IMR-90 (cell line): ENCODE measurements around the gene FAM221A. TPM values are rescaled to one million over a fixed set of nuclear protein-coding genes. Genes with fewer than 3 reads are reported as not detected.

Source experiments
- ATAC-seq: fragments of 200-7000 bp; cut with Tn5 transposase; 2 replicates; pipeline ENCODE4 v1.9.1; 2020; ENCODE audit warnings: low read depth, mild to moderate bottlenecking, moderate library complexity
- BruUV-seq: library from RNA; stranded (reverse); fragments of 400-500 nt; replicated peaks from 2 replicates; lab custom pipeline; 2021; lab: Mats Ljungman, UMichigan
- CTCF ChIA-PET: fragments of 300-600 bp; formaldehyde crosslinking; extraction: SDS; loops from one replicate; lab custom pipeline; 2021; ENCODE audit warnings: antibody characterized with exemption; lab: Yijun Ruan, JAX
- POLR2A ChIA-PET: fragments of 300-600 bp; sonication (Branson Sonifier 250); formaldehyde crosslinking; loops from one replicate; lab custom pipeline; 2022; ENCODE audit warnings: antibody characterized with exemption; ENCODE audit not compliant: unreplicated experiment; lab: Charles Lee
- DNase-seq: peaks from one replicate; pipeline ENCODE4 v3.0.0; 2013
- H2AFZ ChIP-seq: replicated peaks from 2 replicates; pipeline ENCODE3; 2013; ENCODE audit warnings: low read length, mild to moderate bottlenecking; ENCODE audit not compliant: poor library complexity
- H2AK5ac ChIP-seq: 2 replicates; pipeline ENCODE4 v1.6.1; 2013; ENCODE audit warnings: low read depth, low read length, inconsistent platforms
- H2AK9ac ChIP-seq: replicated peaks from 2 replicates; pipeline ENCODE3; 2013; ENCODE audit warnings: mild to moderate bottlenecking, low read depth, low read length, moderate library complexity; ENCODE audit not compliant: poor library complexity
- H2BK120ac ChIP-seq: 2 replicates; pipeline ENCODE4 v1.6.1; 2013; ENCODE audit warnings: low read depth, low read length, inconsistent platforms
- H2BK15ac ChIP-seq: 3 replicates; pipeline ENCODE4 v1.6.1; 2013; ENCODE audit warnings: low read depth, low read length, inconsistent platforms
- H2BK20ac ChIP-seq: 2 replicates; pipeline ENCODE4 v1.6.1; 2013; ENCODE audit warnings: low read depth, mild to moderate bottlenecking, inconsistent platforms, low read length, moderate library complexity
- H2BK5ac ChIP-seq: 2 replicates; pipeline ENCODE4 v1.6.1; 2013; ENCODE audit warnings: mild to moderate bottlenecking, low read depth, low read length, inconsistent platforms; ENCODE audit not compliant: poor library complexity, severe bottlenecking
- H3K14ac ChIP-seq: replicated peaks from 2 replicates; pipeline ENCODE4 v1.6.1; 2013; ENCODE audit warnings: low read depth, low read length, inconsistent platforms
- H3K18ac ChIP-seq: 2 replicates; pipeline ENCODE4 v1.6.1; 2013; ENCODE audit warnings: low read depth, low read length, control low read depth
- H3K23ac ChIP-seq: 2 replicates; pipeline ENCODE4 v1.6.1; 2013; ENCODE audit warnings: low read depth, low read length, inconsistent platforms
- H3K27ac ChIP-seq: 2 replicates; pipeline ENCODE4 v1.5.1; 2013; ENCODE audit warnings: mild to moderate bottlenecking, control low read depth, low read length; ENCODE audit not compliant: insufficient read depth
- H3K27me3 ChIP-seq: 2 replicates; pipeline ENCODE4 v1.6.1; 2013; ENCODE audit warnings: low read length; ENCODE audit not compliant: control insufficient read depth, insufficient read depth
- H3K36me3 ChIP-seq: 2 replicates; pipeline ENCODE4 v1.6.1; 2013; ENCODE audit warnings: low read length, mixed read lengths; ENCODE audit not compliant: control insufficient read depth, insufficient read depth
- H3K4ac ChIP-seq: 2 replicates; pipeline ENCODE4 v1.6.1; 2013; ENCODE audit warnings: low read depth, low read length, inconsistent platforms
- H3K4me1 ChIP-seq: 2 replicates; pipeline ENCODE4 v1.6.1; 2013; ENCODE audit warnings: low read length, mixed read lengths; ENCODE audit not compliant: control insufficient read depth, insufficient read depth
- H3K4me2 ChIP-seq: 2 replicates; pipeline ENCODE4 v1.6.1; 2013; ENCODE audit warnings: low read depth, mild to moderate bottlenecking, control low read depth, low read length, moderate library complexity
- H3K4me3 ChIP-seq: 2 replicates; pipeline ENCODE4 v1.5.1; 2013; ENCODE audit warnings: low read depth, mild to moderate bottlenecking, control low read depth, low read length, moderate library complexity; ENCODE audit not compliant: insufficient read depth
- H3K56ac ChIP-seq: 2 replicates; pipeline ENCODE4 v1.6.1; 2013; ENCODE audit warnings: low read length, inconsistent platforms; ENCODE audit not compliant: insufficient read depth; ENCODE audit errors: extremely low read depth
- H3K79me1 ChIP-seq, 2 experiments: 2 replicates each; pipeline ENCODE4 v1.6.1; 2013; ENCODE audit warnings: low read length in 2 of 2, inconsistent platforms in 1 of 2, low read depth in 1 of 2
- H3K9ac ChIP-seq: 2 replicates; pipeline ENCODE4 v1.6.1; 2013; ENCODE audit warnings: low read depth, low read length, control low read depth
- H3K9me1 ChIP-seq: 2 replicates; pipeline ENCODE4 v1.6.1; 2013; ENCODE audit warnings: low read length, inconsistent platforms; ENCODE audit not compliant: insufficient read depth
- H3K9me3 ChIP-seq: 2 replicates; pipeline ENCODE4 v1.6.1; 2013; ENCODE audit warnings: low read length; ENCODE audit not compliant: control insufficient read depth, insufficient read depth
- H4K20me1 ChIP-seq: 2 replicates; pipeline ENCODE4 v1.6.1; 2013; ENCODE audit warnings: low read length, inconsistent platforms; ENCODE audit not compliant: insufficient read depth
- H4K5ac ChIP-seq: 2 replicates; pipeline ENCODE4 v1.6.1; 2013; ENCODE audit warnings: mild to moderate bottlenecking, low read depth, low read length, control low read depth
- H4K8ac ChIP-seq, 2 experiments: 2 replicates each; pipeline ENCODE4 v1.6.1; 2013; ENCODE audit warnings: low read depth in 2 of 2, low read length in 2 of 2, control low read depth in 1 of 2, inconsistent platforms in 1 of 2
- H4K91ac ChIP-seq: 2 replicates; pipeline ENCODE4 v1.6.1; 2013; ENCODE audit warnings: low read depth, low read length, inconsistent platforms; ENCODE audit not compliant: insufficient read depth
- BHLHE40 ChIP-seq: fragments of 150-350 bp; IDR thresholded peaks from 2 replicates; pipeline ENCODE4 v1.6.1; 2016; ENCODE audit warnings: mild to moderate bottlenecking, low read depth, low read length
- CEBPB ChIP-seq: IDR thresholded peaks from 2 replicates; pipeline ENCODE4 v1.6.1; 2012; ENCODE audit warnings: low read depth, low read length, improper control_type of control experiment
- CHD1 ChIP-seq: IDR thresholded peaks from 2 replicates; pipeline ENCODE4 v1.6.1; 2012; ENCODE audit warnings: low read depth, low read length, improper control_type of control experiment
- MAZ ChIP-seq: IDR thresholded peaks from 2 replicates; pipeline ENCODE4 v1.6.1; 2012; ENCODE audit warnings: low read depth, mild to moderate bottlenecking, low read length, improper control_type of control experiment, moderate library complexity, borderline replicate concordance
- MXI1 ChIP-seq: IDR thresholded peaks from 2 replicates; pipeline ENCODE4 v1.6.1; 2012; ENCODE audit warnings: low read depth, mild to moderate bottlenecking, low read length, moderate library complexity, borderline replicate concordance
- NFE2L2 ChIP-seq: fragments of 150-350 bp; IDR thresholded peaks from 2 replicates; pipeline ENCODE4 v1.6.1; 2016; ENCODE audit warnings: low read depth, mild to moderate bottlenecking, low read length
- POLR2A ChIP-seq: IDR thresholded peaks from 2 replicates; pipeline ENCODE4 v1.6.1; 2012; ENCODE audit warnings: mild to moderate bottlenecking, low read depth, low read length
- RAD21 ChIP-seq: IDR thresholded peaks from 2 replicates; pipeline ENCODE4 v1.6.1; 2012; ENCODE audit warnings: low read length, improper control_type of control experiment
- RCOR1 ChIP-seq: IDR thresholded peaks from 2 replicates; pipeline ENCODE4 v1.6.1; 2012; ENCODE audit warnings: mild to moderate bottlenecking, low read length, improper control_type of control experiment; ENCODE audit not compliant: insufficient replicate concordance
- RFX5 ChIP-seq: IDR thresholded peaks from 2 replicates; pipeline ENCODE4 v1.8.0; 2012; ENCODE audit warnings: low read depth, mild to moderate bottlenecking, low read length, moderate library complexity
- SMC3 ChIP-seq: fragments of 150-350 bp; IDR thresholded peaks from 2 replicates; pipeline ENCODE4 v1.6.1; 2016; ENCODE audit warnings: low read depth, mild to moderate bottlenecking, antibody characterized with exemption, low read length, moderate library complexity
- WGBS, 2 experiments: methylation state at CpG; one replicate each; pipeline versions ENCODE4 v1.1.5 to v1.1.7; 2013; ENCODE audit warnings: missing lambda C conversion rate in 2 of 2; ENCODE audit not compliant: insufficient read length in 1 of 2; ENCODE audit errors: extremely low coverage in 2 of 2; 5-methylcytosine and 5-hydroxymethylcytosine counted together
- dilution Hi-C: fragments of 300-500 bp; cut with HindIII; formaldehyde crosslinking; loops from one replicate; pipeline ENCODE4 v1.14.3; 2018; ENCODE audit warnings: low sequenced_read_pairs; ENCODE audit not compliant: unreplicated experiment
- in situ Hi-C: fragments of 300-500 bp; cut with MboI; formaldehyde crosslinking; loops from 3 replicates; pipeline ENCODE4 v1.14.3; 2019; ENCODE audit warnings: low sequenced_read_pairs, inconsistent platforms, mixed read lengths
- intact Hi-C: fragments of 100-400 bp; cut with micrococcal nuclease; formaldehyde crosslinking; loops from 2 replicates; pipeline ENCODE4 v1.10.0; 2022
- polyA plus RNA-seq, 3 experiments: library from polyadenylated mRNA; depleted of rRNA; stranded (reverse); fragments of >200 nt; gene quantifications; 2 replicates each; pipeline ENCODE4 v1.2.3, GENCODE V29; 2012; ENCODE audit warnings: low replicate concordance in 1 of 3
- total RNA-seq: library from RNA; depleted of rRNA; stranded (reverse); fragments of >200 nt; gene quantifications from 2 replicates; pipeline ENCODE4 v1.2.3, GENCODE V29; 2012
- TF ChIP-seq, protein P1 (sequence below): fragments of 150-350 bp; IDR thresholded peaks from 2 replicates; pipeline ENCODE4 v1.6.1; 2016; ENCODE audit warnings: low read depth, mild to moderate bottlenecking, low read length, moderate library complexity, borderline replicate concordance
- TF ChIP-seq, protein P2 (sequence below): conservative IDR thresholded peaks from 2 replicates; pipeline ENCODE4 v1.5.1; 2012; ENCODE audit warnings: mild to moderate bottlenecking, low read depth, low read length, improper control_type of control experiment

Gene FAM221A
- total and polyA plus RNA-seq, 2 of the 4 experiments (the other 2 are of a cell fraction) = 1.1 to 2.1 TPM

DNA sequence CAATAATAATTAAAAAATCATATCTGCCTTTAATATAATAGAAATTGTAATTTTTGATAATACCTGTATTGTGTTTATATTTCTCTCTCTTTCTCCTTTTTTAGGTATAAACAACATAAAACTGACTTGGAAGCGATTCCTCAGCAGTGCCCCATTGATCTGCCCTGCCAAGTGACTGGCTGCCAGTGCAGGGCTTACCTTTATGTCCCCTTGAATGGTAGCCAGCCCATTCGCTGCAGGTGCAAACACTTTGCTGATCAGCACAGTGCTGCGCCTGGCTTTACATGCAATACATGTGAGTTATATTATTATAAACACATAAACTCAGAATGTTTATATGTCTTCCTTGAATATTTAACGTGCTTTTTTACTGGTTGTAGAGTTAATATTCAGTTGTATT is 9.2 kb downstream of the FAM221A start:
- TF ChIP-seq, protein P1, sequence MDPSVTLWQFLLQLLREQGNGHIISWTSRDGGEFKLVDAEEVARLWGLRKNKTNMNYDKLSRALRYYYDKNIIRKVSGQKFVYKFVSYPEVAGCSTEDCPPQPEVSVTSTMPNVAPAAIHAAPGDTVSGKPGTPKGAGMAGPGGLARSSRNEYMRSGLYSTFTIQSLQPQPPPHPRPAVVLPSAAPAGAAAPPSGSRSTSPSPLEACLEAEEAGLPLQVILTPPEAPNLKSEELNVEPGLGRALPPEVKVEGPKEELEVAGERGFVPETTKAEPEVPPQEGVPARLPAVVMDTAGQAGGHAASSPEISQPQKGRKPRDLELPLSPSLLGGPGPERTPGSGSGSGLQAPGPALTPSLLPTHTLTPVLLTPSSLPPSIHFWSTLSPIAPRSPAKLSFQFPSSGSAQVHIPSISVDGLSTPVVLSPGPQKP = no peak
- TF ChIP-seq RFX5 (no peak), POLR2A (no peak), CEBPB (no peak), NFE2L2 (no peak), MAZ (no peak), BHLHE40 (no peak), CHD1 (no peak), MXI1 (no peak), RCOR1 (no peak), RAD21 (no peak), SMC3 (no peak)
- TF ChIP-seq, protein P2, sequence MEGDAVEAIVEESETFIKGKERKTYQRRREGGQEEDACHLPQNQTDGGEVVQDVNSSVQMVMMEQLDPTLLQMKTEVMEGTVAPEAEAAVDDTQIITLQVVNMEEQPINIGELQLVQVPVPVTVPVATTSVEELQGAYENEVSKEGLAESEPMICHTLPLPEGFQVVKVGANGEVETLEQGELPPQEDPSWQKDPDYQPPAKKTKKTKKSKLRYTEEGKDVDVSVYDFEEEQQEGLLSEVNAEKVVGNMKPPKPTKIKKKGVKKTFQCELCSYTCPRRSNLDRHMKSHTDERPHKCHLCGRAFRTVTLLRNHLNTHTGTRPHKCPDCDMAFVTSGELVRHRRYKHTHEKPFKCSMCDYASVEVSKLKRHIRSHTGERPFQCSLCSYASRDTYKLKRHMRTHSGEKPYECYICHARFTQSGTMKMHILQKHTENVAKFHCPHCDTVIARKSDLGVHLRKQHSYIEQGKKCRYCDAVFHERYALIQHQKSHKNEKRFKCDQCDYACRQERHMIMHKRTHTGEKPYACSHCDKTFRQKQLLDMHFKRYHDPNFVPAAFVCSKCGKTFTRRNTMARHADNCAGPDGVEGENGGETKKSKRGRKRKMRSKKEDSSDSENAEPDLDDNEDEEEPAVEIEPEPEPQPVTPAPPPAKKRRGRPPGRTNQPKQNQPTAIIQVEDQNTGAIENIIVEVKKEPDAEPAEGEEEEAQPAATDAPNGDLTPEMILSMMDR = no peak
- H2BK120ac ChIP-seq = no peak overlapping the region
- no peaks in the 10 kb centered on the region for H4K20me1 ChIP-seq
- ChIA-PET POLR2A (no interaction called here), CTCF (no interaction called here)
- H3K14ac ChIP-seq = no peak overlapping the region
- H2AK5ac ChIP-seq = no peak overlapping the region
- H3K4me3 ChIP-seq = no peak overlapping the region
- H3K27me3 ChIP-seq = no peaks in the 10 kb centered on the region
- DNase-seq = no peak
- no peaks in the 10 kb centered on the region for H3K79me1 ChIP-seq
- no peak overlapping the region for H3K56ac ChIP-seq
- no peak overlapping the region for H2BK15ac ChIP-seq
- H3K9me3 ChIP-seq = no peaks in the 10 kb centered on the region
- H4K5ac ChIP-seq = no peak overlapping the region
- no peaks in the 10 kb centered on the region for H3K36me3 ChIP-seq
- H3K4me2 ChIP-seq = no peak overlapping the region
- H3K27ac ChIP-seq = no peak overlapping the region
- no peak overlapping the region for H2BK20ac ChIP-seq
- no TSS peak for BruUV-seq
- no peaks in the 10 kb centered on the region for H3K4me1 ChIP-seq
- no peak overlapping the region for H3K4ac ChIP-seq
- no peak for ATAC-seq
- H2AFZ ChIP-seq = no peak overlapping the region
- no peaks in the 10 kb centered on the region for H3K9me1 ChIP-seq
- H3K9ac ChIP-seq = no peak overlapping the region
- no peak overlapping the region for H4K8ac ChIP-seq
- dilution Hi-C loops = no loop called here
- H4K91ac ChIP-seq = no peak overlapping the region
- no peak overlapping the region for H3K23ac ChIP-seq
- H3K18ac ChIP-seq = no peak overlapping the region
- no CpG with 5 or more reads among the region's 4 CpGs for WGBS, 2 experiments
- H2BK5ac ChIP-seq = no peak overlapping the region
- H2AK9ac ChIP-seq = no peak overlapping the region
- intact Hi-C loops = no loop called here
- in situ Hi-C loops = loop anchor here (10.0 kb wide), 1 partner anchor 94 kb away; the partner anchor contains the start of gene CCDC126
